ENCODE measurements around the gene ZFAND3. TPM values are rescaled to one million over a fixed set of nuclear protein-coding genes. Genes with fewer than 3 reads are reported as not detected.

ZFAND3 gene
- total RNA-seq, 1 donor from 2014 or later, result 66.9 TPM

GRCh38 chr6:38015341-38015740 lies 195.8 kb downstream of the ZFAND3 start:
- Mint-ChIP-seq H3K36me3 (peaks cover 10% of the 10 kb centered on the region), H3K27me3 (no peaks in the 10 kb centered on the region), H3K27ac (no peak overlapping the region), H3K4me3 (no peak overlapping the region), H3K4me1 (ENCODE audit: unreplicated experiment) (peaks cover 7% of the 10 kb centered on the region), H3K9me3 (no peaks in the 10 kb centered on the region)
- DNase-seq (ENCODE audit: extremely low spot score, unreplicated experiment), result no peak
- TF ChIP-seq CTCF (conservative IDR thresholded peaks at IDR 0.05), result no peak

- peaks cover 19% of the 10 kb centered on the region for H3K4me1 Mint-ChIP-seq (ENCODE audit: unreplicated experiment)
- no peak overlapping the region for H3K27ac Mint-ChIP-seq
- no peaks in the 10 kb centered on the region for H3K9me3 Mint-ChIP-seq
- DNase-seq (ENCODE audit: extremely low spot score, unreplicated experiment), result no peak
- H3K4me3 Mint-ChIP-seq, result no peak overlapping the region
- no peaks in the 10 kb centered on the region for H3K27me3 Mint-ChIP-seq
- peaks cover 6% of the 10 kb centered on the region for H3K36me3 Mint-ChIP-seq
- no peak for TF ChIP-seq CTCF (conservative IDR thresholded peaks at IDR 0.05)
Measured at GRCh38 chr6:38016824-38017223, 197.3 kb downstream of the ZFAND3 start.

GRCh38 chr6:38018755-38019165 lies 199.2 kb downstream of the ZFAND3 start:
- H3K4me3 Mint-ChIP-seq, result no peak overlapping the region
- no peak for DNase-seq (ENCODE audit: extremely low spot score, unreplicated experiment)
- H3K9me3 Mint-ChIP-seq, result no peaks in the 10 kb centered on the region
- no peak for TF ChIP-seq CTCF (conservative IDR thresholded peaks at IDR 0.05)
- H3K36me3 Mint-ChIP-seq, result no peaks in the 10 kb centered on the region
- peaks cover 19% of the 10 kb centered on the region for H3K4me1 Mint-ChIP-seq (ENCODE audit: unreplicated experiment)
- no peak overlapping the region for H3K27ac Mint-ChIP-seq
- H3K27me3 Mint-ChIP-seq, result no peaks in the 10 kb centered on the region

GRCh38 chr6:38020593-38020992 lies 201.1 kb downstream of the ZFAND3 start:
- DNase-seq (ENCODE audit: extremely low spot score, unreplicated experiment), result no peak
- Mint-ChIP-seq H3K36me3 (peaks cover 7% of the 10 kb centered on the region), H3K27ac (no peak overlapping the region), H3K9me3 (peaks cover 7% of the 10 kb centered on the region), H3K4me3 (no peak overlapping the region), H3K4me1 (ENCODE audit: unreplicated experiment) (peaks cover 19% of the 10 kb centered on the region), H3K27me3 (no peaks in the 10 kb centered on the region)
- no peak for TF ChIP-seq CTCF (conservative IDR thresholded peaks at IDR 0.05)

GRCh38 chr6:38021029-38021428 lies 201.5 kb downstream of the ZFAND3 start:
- peaks cover 19% of the 10 kb centered on the region for H3K4me1 Mint-ChIP-seq (ENCODE audit: unreplicated experiment)

More at GRCh38 chr6:38021029-38021428, 201.5 kb downstream of the ZFAND3 start:
- Mint-ChIP-seq H3K9me3 (peaks cover 7% of the 10 kb centered on the region), H3K36me3 (peaks cover 7% of the 10 kb centered on the region), H3K27me3 (no peaks in the 10 kb centered on the region), H3K4me3 (no peak overlapping the region), H3K27ac (no peak overlapping the region)
- TF ChIP-seq CTCF (conservative IDR thresholded peaks at IDR 0.05), result no peak
- no peak for DNase-seq (ENCODE audit: extremely low spot score, unreplicated experiment)

Measured in type B pancreatic cell (in vitro differentiated cells).